RPMI8226 (cell line): Measurements from ENCODE around the gene C19orf38.

Source experiments
- DNase-seq: peaks from one replicate; pipeline ENCODE4 v3.0.0-alpha.2; 2015

C19orf38 gene

DNA sequence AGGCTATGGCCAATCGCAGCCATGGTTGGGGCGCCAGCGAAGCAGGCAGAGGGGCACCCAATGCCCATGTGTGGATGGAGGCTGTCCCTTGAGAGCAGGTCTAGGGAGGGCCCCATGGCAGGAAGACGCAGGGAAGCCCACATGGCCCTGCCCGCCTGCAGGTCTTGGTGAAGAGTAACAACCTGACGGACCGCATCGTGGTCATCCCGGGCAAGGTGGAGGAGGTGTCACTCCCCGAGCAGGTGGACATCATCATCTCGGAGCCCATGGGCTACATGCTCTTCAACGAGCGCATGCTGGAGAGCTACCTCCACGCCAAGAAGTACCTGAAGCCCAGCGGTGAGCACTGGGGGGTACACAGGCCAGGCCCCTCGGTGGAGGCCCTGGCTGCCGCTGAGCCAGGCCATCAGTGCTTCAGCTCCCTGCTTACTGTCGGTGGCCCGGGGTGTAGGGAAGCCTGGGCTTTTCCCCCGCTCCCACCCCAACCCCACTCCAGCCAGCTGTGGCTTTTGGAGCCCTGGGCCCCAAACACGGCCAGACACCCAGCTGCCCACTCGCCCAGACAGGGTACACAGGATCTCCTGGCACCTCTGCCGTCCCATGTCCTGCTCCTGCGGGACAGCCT lies 65.6 kb downstream of the C19orf38 start:
- no peak for DNase-seq

- DNase-seq, result no peak
Observed at GRCh38 chr19:10915130-10916091, 67.2 kb downstream of the C19orf38 start.

GRCh38 chr19:10916602-10917001 lies 68.4 kb downstream of the C19orf38 start:
- DNase-seq, result no peak

- no peak for DNase-seq
Observed at GRCh38 chr19:10918359-10918758, 70.1 kb downstream of the C19orf38 start.
